SK-N-SH (cell line): ENCODE measurements around the gene TFCP2L1.

Experiments used
- EP300 ChIP-seq, 2 experiments: IDR thresholded peaks; 2 replicates each; pipeline versions ENCODE4 v1.4.0 to v1.6.1; 2012; ENCODE audit warnings: borderline replicate concordance in 1 of 2, low read depth in 1 of 2, low read length in 1 of 2
- JUND ChIP-seq: IDR thresholded peaks from 2 replicates; pipeline ENCODE4 v1.4.0; 2012
- POLR2AphosphoS5 ChIP-seq: IDR thresholded peaks from 2 replicates; pipeline ENCODE4 v1.6.1; 2012; ENCODE audit warnings: low read depth, low read length
- TAF1 ChIP-seq: IDR thresholded peaks from 2 replicates; pipeline ENCODE4 v1.6.1; 2012; ENCODE audit warnings: low read depth, mild to moderate bottlenecking, low read length, moderate library complexity, borderline replicate concordance
- TF ChIP-seq, protein P1 (sequence below): fragments of 150-350 bp; IDR thresholded peaks from 2 replicates; pipeline ENCODE4 v1.6.1; 2017; ENCODE audit warnings: antibody characterized with exemption, low read length, low read depth, borderline replicate concordance
- TF ChIP-seq, protein P2 (sequence below): IDR thresholded peaks from 2 replicates; pipeline ENCODE4 v1.6.1; 2012; ENCODE audit warnings: mild to moderate bottlenecking, low read depth, low read length, moderate library complexity
- TF ChIP-seq, protein P3 (sequence below): fragments of 200-600 bp; sonication (generic); IDR thresholded peaks from 2 replicates; pipeline ENCODE4 v1.6.1; 2017; ENCODE audit warnings: antibody characterized with exemption, mild to moderate bottlenecking, moderate library complexity
- TF ChIP-seq, protein P4 (sequence below): IDR thresholded peaks from 2 replicates; pipeline ENCODE4; 2012
- TF ChIP-seq, protein P5 (sequence below): IDR thresholded peaks from 2 replicates; pipeline ENCODE4 v1.4.0; 2012; ENCODE audit warnings: low read depth

DNA sequence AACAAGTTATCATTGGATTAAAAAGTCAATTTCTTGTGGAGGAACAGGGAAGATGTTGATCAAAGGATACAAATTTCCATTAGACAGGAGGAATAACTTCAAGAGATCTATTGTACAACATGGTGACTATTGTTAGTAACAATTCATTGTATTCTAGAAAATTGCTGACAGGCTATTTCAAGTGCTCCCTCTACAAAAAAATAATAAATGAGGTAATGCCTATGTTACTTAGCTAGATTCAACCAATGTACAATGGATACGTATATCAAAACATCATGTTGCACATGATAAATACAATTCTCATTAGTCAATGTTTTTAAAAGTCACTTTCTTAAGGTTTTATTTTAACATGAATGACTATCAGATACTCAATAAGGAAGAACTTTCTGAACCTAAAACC is 33.5 kb downstream of the TFCP2L1 start:
- TF ChIP-seq, protein P1, sequence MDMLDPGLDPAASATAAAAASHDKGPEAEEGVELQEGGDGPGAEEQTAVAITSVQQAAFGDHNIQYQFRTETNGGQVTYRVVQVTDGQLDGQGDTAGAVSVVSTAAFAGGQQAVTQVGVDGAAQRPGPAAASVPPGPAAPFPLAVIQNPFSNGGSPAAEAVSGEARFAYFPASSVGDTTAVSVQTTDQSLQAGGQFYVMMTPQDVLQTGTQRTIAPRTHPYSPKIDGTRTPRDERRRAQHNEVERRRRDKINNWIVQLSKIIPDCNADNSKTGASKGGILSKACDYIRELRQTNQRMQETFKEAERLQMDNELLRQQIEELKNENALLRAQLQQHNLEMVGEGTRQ = no peak
- TF ChIP-seq, protein P2, sequence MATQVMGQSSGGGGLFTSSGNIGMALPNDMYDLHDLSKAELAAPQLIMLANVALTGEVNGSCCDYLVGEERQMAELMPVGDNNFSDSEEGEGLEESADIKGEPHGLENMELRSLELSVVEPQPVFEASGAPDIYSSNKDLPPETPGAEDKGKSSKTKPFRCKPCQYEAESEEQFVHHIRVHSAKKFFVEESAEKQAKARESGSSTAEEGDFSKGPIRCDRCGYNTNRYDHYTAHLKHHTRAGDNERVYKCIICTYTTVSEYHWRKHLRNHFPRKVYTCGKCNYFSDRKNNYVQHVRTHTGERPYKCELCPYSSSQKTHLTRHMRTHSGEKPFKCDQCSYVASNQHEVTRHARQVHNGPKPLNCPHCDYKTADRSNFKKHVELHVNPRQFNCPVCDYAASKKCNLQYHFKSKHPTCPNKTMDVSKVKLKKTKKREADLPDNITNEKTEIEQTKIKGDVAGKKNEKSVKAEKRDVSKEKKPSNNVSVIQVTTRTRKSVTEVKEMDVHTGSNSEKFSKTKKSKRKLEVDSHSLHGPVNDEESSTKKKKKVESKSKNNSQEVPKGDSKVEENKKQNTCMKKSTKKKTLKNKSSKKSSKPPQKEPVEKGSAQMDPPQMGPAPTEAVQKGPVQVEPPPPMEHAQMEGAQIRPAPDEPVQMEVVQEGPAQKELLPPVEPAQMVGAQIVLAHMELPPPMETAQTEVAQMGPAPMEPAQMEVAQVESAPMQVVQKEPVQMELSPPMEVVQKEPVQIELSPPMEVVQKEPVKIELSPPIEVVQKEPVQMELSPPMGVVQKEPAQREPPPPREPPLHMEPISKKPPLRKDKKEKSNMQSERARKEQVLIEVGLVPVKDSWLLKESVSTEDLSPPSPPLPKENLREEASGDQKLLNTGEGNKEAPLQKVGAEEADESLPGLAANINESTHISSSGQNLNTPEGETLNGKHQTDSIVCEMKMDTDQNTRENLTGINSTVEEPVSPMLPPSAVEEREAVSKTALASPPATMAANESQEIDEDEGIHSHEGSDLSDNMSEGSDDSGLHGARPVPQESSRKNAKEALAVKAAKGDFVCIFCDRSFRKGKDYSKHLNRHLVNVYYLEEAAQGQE = no peak
- TF ChIP-seq, protein P3, sequence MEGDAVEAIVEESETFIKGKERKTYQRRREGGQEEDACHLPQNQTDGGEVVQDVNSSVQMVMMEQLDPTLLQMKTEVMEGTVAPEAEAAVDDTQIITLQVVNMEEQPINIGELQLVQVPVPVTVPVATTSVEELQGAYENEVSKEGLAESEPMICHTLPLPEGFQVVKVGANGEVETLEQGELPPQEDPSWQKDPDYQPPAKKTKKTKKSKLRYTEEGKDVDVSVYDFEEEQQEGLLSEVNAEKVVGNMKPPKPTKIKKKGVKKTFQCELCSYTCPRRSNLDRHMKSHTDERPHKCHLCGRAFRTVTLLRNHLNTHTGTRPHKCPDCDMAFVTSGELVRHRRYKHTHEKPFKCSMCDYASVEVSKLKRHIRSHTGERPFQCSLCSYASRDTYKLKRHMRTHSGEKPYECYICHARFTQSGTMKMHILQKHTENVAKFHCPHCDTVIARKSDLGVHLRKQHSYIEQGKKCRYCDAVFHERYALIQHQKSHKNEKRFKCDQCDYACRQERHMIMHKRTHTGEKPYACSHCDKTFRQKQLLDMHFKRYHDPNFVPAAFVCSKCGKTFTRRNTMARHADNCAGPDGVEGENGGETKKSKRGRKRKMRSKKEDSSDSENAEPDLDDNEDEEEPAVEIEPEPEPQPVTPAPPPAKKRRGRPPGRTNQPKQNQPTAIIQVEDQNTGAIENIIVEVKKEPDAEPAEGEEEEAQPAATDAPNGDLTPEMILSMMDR = no peak
- no peak for TF ChIP-seq JUND
- TF ChIP-seq TAF1 = no peak
- no peak for TF ChIP-seq POLR2AphosphoS5
- TF ChIP-seq EP300 (IDR thresholded peaks at IDR 0.05; ENCODE audit: borderline replicate concordance in 1 of 2, low read depth in 1 of 2, low read length in 1 of 2) = no peak
- TF ChIP-seq, protein P4, sequence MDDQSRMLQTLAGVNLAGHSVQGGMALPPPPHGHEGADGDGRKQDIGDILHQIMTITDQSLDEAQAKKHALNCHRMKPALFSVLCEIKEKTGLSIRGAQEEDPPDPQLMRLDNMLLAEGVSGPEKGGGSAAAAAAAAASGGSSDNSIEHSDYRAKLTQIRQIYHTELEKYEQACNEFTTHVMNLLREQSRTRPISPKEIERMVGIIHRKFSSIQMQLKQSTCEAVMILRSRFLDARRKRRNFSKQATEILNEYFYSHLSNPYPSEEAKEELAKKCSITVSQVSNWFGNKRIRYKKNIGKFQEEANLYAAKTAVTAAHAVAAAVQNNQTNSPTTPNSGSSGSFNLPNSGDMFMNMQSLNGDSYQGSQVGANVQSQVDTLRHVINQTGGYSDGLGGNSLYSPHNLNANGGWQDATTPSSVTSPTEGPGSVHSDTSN = no peak
- TF ChIP-seq, protein P5, sequence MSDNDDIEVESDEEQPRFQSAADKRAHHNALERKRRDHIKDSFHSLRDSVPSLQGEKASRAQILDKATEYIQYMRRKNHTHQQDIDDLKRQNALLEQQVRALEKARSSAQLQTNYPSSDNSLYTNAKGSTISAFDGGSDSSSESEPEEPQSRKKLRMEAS = no peak
